Middle frontal gyrus (tissue), 1 donor: ENCODE data around the gene MTUS2.

Experiments used
- DNase-seq: peaks from one replicate; pipeline ENCODE4 v3.0.0-alpha.2; 2015; ENCODE audit warnings: low spot score; ENCODE audit errors: extremely low spot score

Gene MTUS2

DNA sequence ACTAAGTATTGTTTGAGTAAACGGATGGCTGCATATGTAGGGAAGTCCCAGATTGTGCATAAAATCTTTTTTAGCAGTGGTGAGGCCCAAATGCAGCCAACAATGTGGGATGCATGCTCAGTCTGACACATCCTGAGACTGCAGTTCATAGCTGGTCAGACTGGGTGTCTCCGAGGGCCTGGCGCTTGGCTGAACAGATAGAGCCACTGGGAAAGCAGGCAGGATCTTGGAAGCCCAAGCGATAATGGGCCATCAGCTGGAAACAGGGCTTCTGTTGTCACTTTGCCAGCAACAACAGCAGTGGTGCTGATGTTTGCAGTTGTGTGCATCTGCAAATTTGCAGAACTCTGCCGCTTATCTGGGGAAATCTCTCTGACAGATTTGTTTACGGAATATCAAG, 36.1 kb downstream of the MTUS2 start:
- DNase-seq, result no peak

DNA sequence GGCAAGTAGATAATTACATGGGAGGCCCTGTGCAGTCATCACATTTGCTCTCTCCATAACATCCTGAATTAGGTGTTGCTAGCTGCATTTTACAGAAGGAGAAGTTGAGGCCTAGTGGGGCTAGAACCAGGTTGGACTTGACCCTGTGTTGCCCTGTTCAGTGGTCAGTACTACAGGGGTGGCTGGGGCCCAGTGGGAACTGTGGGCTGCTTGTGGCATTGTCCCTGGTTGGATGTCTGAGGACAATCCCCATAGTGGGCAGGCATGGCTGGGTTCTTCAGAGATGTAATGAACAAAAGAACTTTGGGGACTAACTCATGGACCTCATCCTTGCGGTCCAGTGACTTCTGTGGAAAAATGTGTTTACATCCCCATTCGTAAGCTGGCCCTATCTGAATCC, 38.9 kb downstream of the MTUS2 start:
- DNase-seq, result no peak

DNA sequence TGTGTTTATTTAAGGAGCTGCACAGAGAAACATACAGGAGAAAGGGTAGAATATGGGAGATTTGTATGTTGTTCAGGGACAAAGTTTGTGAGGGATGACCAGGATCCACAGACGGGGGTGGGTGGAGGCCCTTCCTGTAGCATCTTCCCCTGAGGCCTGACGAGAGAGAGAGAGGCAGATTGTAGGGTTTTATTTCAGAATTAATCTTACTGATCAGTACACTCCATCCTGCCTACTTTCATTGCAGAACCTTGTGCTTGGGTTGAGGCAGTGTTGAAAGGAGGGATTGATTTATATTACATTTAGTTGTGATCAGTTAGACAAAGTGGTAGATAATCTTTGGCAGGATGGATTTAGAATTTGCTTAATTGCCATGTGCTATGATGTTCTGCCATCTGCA, 39.6 kb downstream of the MTUS2 start:
- no peak for DNase-seq

DNA sequence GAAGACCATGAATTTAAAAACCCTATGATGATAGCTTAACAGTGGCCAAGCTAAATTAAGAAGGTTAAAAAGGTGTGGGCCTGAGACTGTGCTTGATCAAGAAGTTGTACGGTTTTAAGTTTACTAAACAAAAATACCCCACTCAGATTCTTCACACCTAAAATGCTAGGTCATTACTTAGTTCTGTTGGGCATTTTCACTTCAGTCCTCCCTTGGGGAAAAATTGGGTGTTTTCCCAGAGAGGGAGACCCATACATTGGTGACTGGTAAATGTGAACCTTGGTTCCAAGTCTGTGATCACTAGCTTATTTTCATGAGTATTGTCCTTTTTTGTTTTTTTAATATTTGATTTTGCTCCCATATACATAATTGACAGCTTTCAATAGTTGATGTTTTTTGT, 44.4 kb downstream of the MTUS2 start:
- DNase-seq, result no peak

DNA sequence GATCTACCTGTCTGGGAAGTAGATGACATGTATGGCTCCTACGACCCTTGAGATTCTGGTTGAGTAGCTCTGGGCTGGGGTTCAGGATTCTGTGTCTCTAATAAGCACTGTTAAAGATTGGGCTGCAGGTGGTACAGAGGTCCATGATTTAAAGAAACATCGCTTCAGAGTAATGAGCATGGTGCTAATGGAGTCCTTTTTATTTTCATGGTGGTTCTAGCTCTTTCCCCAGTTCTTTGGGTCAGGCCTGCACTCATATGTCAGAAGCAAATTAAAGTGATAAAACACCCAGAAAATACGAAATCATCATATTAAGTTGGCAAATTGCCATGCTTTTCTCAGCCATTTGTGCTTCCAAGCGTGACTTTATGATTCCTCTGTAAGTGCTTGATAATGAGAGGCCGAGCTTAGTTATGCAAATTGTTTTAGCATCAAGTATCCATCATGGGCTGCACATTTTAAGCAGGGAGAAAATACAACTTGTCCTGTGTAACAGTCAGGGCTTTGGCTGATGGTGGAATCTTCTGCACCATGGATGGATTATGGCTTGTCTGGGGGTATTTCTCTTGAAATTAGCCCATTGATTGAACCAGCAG, 45.1 kb downstream of the MTUS2 start:
- no peak for DNase-seq

DNA sequence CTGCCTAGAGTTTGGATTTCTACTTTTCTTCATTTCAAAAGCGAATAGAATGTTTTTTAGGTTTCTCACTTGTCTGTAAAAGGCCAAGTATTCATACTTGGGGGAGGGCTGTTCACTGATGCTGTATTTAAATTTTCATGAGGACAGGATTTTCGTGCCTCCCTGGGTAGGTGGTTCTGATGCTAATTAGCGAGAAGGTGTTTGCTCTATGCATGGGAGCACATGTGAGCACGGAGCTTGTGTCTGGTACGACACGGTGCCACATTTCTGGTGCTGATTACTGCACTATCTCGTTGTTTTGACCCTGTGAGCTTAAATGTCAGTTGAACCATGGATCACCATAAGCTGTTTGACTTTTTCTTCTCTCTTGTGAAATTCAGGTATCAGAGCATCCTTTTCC, 45.8 kb downstream of the MTUS2 start:
- no peak for DNase-seq

DNA sequence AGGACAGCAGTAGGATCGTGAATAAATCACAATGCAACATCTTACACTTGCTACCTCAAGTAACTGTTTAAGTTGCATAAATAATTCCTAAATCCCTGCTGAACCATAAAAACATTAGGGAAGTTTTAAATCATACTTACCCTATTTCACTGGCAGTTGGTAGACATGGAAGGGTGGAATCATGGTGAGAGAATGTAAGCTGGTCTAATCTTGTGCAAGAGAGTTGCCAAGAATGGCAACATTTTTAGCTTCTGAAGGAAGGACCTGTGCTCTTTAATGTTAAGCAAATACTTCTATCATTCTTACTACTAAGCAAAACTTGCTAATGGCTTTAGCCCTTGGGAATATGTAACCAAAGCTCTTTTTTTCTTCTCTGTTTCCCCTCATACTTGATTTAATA, 46.8 kb downstream of the MTUS2 start:
- no peak for DNase-seq

DNA sequence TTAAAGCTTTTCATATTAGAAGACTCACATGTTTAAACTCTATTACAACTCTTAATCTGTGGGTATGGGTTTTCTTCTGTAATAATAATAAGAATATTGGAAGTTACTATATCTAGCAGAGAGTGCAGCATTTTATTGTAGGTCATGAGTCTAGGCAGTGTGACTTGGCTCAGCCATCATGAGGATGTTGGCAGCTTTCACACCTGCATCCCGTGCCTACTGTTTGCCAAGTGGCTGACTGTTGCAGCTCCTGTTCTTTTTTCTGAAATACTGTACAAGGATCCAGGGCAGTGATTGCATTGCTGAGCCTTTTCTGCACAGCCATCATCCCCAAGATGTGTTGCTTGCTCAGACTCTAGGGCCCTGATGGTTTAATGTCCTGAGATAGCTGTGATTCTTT, 47.4 kb downstream of the MTUS2 start:
- DNase-seq, result no peak

DNA sequence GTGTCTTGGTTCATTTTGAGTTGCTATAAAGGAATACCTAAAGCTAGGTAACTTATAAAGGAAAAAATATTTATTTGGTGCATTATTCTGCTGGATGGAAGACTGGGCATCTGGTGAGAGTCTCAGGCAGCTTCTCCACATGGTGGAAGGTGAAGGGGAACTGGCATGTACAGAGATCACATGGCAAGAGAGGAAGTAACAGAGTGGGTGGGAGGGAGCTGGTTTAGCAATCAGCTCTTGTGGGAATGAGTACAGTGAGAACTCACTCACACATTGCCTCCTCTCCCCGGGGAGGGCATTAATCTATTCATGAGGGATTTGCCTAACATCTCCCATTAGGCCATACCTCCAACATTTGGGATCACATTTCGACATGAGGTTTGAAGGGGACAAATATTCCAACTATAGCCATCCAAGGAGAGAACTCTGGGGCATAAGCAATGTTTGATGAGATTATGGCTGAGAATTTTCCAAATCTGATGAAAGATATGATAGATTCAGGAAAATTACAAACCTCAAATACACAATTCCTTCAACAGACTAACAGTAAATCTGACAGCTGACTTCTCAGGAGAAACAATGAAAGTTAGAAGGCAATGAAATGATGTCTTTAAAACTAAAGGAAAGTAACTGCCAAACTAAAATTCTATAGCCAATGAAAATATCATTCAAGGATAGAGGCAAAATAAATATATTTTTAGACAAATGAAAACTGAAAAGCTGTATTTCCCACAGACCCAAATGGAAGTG, 52.5 kb downstream of the MTUS2 start:
- DNase-seq, result no peak

DNA sequence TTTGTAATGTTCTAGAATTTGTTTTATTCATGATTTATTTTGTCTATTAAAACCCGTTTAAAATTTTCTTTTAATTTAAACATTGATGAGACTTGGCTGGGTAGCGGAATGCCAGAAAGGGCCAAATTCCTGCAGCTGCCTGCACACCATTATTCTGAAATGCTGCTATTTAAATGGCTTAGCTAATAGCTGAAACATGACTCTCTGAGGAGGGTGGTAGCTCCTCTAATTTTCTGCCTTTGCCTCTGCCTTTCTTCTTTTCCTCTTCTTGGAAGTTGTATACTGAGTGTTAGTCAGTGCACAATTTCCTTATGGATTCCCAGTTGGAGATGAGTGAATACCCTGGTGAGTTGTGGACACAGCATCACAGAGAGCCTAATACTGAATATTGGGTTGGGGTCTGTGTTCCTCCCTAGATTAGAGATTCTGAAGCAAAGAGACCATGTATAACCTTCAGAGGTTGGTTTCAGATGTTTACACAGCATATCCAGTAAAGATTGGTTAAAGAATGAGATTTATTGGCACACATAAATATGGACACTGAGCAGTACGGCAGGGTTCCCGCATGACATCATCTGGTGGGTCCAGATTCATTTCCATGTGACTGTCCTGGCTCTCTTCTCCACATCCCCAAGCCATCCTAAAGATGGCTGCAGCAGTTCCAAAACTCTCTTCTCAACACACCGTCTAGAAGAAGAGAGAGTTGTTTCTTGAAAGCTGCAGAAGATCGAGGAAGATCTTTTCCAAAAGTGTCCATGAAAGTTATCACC, 55.9 kb downstream of the MTUS2 start:
- DNase-seq, result no peak

DNA sequence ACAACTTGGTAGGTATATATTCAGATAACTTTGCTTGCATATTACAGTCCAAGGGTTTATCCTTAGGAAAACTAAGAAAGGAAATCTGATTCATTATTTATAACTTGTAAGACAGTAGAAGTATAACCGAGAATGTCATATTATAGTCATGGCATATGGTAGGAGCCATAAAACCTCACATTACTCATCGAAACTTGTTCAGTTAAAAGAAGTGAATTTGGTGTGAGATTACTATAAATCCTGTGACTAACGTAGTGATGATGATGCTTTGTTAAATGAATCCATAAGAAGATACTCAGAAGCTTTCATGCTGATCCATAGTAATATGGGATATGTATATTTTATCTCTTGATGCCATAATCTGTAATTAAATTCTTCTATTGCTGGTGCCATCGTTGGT, 57.3 kb downstream of the MTUS2 start:
- no peak for DNase-seq

DNA sequence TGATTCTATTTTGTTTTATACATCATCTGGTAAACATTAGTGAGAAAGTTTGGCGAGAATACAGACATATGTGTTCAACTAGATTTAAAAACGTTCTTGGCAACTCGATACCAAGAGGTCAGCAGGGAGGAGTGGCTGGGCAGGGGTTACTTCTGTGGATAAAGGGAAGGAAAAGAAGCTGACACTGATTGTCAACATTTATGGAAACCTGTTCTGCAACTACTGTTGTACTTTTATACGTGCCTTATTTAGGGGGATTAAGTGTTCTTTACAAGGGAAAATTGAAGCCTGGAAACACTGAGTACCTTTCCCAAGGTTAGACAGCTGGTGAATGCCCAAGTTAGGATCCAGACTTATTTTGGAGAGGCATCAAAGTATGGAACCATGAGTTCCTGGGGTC, 65.0 kb downstream of the MTUS2 start:
- no peak for DNase-seq

DNA sequence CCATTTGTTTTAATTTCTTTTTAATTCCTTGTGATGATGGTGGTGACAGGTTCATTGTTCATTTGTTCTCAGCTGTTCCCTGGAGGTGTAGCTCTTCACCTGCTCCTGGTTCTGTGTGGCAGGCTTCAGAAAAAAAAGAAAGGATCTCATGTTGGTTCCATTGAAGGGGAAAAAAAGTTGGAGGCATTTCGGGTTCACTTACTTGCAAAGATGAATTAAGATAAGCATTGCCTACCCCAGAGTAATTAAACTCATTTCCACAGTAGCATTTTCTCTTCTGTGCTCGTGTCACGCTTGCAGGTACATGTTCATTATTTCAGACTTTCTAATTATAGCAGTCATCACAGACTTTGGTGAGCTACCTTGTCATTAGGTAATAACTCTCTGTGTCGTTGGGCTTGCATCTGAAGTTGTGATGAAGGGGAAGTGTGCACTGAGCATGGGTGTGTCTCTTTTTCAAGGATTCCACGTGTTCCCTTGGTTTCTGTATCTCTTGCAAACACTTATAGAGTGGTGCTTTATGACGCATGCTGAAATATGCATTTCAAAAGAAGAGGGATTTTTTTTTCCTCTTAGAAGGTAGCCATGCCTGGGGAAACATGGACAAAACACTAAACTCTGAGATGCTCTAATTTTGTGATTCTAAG, 69.1 kb downstream of the MTUS2 start:
- no peak for DNase-seq

DNA sequence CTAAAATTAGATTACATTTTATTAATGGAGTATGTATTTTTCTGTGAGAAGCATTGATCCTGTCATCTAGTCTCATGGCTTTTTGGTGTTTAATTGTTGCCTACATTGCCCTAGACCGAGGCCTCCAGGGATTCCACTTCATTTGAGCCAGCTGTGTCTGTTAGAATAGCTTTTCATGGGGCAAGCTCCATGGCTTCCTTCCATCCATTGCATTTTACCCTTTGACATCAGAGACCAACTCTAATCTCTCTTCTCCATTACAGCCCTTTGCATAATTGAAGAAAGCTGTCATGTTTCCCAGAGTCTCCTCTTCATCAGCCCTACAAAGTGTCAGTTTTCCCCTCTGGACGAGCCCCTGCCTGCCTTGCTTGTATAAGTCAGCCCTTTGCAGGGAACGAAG, 70.6 kb downstream of the MTUS2 start:
- no peak for DNase-seq

DNA sequence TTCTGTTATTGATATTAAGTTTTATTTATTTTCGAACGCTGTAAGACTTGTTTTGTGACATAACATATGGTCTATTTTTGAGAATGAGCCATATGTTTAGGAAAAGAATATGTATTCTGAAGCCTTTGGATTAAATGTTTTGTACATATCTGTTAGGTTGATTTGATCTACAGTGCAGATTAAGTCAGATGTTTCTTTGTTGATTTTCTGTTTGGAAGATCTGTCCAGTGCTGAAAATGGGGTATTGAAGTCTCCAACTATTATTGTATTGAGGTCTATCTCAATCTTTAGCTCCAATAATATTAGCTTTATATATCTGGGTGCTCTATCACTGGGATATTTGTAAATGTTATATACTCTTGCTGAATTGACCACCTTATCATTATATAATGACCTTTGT, 97.9 kb downstream of the MTUS2 start:
- no peak for DNase-seq

DNA sequence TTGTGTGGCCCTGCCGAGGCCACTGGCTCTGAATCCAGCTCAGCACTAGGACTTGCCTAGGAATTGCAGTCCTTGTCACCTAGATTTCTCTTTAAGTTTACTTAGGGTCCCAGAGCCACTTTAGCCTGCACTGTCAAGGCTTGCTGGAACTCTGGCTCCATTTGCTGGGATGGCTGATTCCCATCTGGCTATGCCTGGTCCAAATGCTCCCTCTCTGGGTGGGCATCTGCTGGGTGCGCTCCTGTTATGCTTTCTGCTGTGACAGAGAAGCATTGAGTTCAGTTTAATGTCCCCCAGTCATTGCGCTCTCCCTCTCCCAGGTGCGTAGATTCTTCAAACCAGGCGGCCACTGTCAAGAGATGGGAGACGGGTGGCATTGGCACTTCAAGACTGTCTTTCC, 102.2 kb downstream of the MTUS2 start:
- no peak for DNase-seq

DNA sequence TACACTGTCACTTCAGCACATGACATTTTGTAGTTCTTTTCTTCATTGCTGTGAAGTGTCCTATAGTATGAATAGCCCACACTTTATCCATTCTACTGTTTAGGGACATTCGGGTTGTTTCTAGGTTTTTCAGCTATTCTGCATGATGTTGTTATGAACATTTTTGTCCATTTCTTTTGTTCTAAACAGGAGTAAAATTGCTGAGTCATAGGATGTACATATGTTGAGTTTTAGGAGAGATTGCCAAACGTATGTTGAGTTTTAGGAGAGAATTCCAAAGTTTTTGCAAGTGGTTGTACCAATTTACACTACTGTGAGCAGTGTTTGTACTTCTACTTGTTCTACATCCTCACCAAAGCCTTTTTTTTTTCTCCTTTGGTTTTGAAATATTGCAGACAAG, 115.0 kb downstream of the MTUS2 start:
- no peak for DNase-seq

DNA sequence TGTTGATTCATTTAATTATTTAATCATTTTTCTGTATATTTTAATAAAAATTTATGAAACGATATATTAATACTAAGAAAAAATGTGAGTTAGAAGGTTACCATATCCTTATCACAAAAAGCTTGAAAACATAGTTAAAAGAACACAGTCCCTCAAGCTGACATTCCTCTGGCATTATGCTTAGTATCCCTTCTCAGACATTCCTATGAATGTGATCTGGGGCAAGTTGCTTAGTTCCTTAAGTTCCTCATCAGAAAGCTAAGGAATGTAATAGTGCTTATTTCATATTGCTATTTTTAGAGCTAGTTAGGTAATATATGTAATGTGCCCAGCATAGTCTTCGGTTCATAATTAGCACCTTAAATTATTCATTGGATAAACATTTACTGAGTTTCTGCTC, 122.8 kb downstream of the MTUS2 start:
- no peak for DNase-seq

DNA sequence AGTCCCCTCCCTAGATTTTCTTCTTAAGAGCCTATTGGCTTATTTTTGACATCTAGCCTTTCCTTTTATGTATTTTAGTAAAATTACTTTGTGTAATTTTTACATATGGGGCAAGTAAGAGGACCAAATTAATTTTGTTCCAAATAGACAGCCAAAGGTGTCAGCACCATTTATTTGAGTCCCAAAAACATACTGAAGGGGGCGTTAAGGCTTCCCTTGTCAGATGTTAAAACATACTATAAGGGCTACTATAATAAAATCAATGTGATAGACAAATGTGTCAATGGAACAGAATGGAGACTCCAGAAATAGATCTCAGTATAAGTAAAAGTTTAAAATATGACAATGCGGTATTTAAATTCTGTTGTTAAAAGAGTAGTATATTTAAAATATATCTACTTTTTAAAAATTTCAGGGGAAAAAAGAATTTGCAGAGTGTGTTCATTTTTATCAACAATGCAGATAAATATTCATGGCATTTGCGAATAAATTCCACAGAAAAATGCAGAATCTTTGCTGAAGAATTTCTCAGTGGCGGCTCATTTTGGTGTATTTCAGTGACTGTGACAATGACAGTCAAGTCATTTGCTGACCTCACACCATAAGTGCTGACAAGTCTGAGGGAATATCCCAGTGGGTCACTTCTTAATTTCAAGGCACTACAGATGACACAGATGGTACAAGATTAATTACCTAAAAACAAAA, 133.7 kb downstream of the MTUS2 start:
- DNase-seq, result no peak

DNA sequence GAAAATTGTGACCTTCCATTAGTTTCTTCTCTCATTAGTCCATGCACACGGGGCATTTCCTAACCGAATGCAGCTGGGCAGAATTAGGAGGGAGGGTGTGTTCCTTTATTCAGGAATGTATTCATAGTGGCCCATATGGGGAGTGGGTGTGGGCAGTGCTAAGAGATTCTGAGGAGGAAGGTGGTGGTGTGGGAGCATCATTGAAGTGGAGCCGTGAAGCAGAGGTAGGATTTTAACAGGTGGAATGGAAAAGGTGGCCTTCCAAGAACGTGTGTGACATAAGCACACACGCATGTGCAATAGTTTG, 134.2 kb downstream of the MTUS2 start:
- no peak for DNase-seq

DNA sequence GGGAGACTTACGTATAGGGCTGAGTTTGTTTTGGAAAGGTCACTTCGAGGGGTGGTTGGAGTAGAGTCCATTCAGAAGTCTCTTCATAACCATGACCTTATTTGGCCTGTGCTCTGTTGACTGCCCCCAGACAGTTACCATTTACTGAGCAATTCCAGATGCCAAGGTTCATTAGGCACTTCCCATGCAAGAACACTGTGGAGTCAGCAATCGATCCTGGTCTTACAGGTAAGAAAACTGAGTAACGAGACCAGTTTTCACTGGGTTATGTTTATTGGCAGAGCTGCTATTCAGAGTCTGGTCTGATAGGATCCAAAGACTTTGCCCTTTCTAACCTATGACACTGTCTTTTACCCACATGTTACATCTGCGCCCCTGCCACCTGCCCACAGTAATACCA, 134.7 kb downstream of the MTUS2 start:
- no peak for DNase-seq
